ENCODE data around the gene BRAT1.

Gene BRAT1

GRCh38 chr7:2490181-2490651, 65.1 kb downstream of the BRAT1 start:
- Histone ChIP-seq H3K4me2 (ENCODE audit: low read length) (no peak overlapping the region), H3K27me3 (ENCODE audit: control insufficient read depth, low read length) (peaks cover 5% of the 10 kb centered on the region; the same call in 1 of the 2 replicates), H3K36me3 (ENCODE audit: control insufficient read depth, low read length) (no peaks in the 10 kb centered on the region), H3K27ac (ENCODE audit: low read depth, low read length) (no peak overlapping the region), H3K79me2 (ENCODE audit: control insufficient read depth, low read length) (no peaks in the 10 kb centered on the region), H4K20me1 (ENCODE audit: control insufficient read depth, insufficient read depth, low read depth, low read length) (no peaks in the 10 kb centered on the region), H3F3A (ENCODE audit: control insufficient read depth, insufficient read depth) (no peaks in the 10 kb centered on the region), H3K9me3 (ENCODE audit: control insufficient read depth, insufficient read depth, low read length) (no peaks in the 10 kb centered on the region), H3K4me3 (ENCODE audit: low read length) (no peak overlapping the region), H3K9me2 (replicated peaks; ENCODE audit: control insufficient read depth, low read length) (no peaks in the 10 kb centered on the region), H3K4me1 (ENCODE audit: control insufficient read depth, low read length) (no peaks in the 10 kb centered on the region)
- no peak for TF ChIP-seq EZH2phosphoT487 (IDR thresholded peaks at IDR 0.05; ENCODE audit: borderline replicate concordance, low read length)
- TF ChIP-seq, protein P1, sequence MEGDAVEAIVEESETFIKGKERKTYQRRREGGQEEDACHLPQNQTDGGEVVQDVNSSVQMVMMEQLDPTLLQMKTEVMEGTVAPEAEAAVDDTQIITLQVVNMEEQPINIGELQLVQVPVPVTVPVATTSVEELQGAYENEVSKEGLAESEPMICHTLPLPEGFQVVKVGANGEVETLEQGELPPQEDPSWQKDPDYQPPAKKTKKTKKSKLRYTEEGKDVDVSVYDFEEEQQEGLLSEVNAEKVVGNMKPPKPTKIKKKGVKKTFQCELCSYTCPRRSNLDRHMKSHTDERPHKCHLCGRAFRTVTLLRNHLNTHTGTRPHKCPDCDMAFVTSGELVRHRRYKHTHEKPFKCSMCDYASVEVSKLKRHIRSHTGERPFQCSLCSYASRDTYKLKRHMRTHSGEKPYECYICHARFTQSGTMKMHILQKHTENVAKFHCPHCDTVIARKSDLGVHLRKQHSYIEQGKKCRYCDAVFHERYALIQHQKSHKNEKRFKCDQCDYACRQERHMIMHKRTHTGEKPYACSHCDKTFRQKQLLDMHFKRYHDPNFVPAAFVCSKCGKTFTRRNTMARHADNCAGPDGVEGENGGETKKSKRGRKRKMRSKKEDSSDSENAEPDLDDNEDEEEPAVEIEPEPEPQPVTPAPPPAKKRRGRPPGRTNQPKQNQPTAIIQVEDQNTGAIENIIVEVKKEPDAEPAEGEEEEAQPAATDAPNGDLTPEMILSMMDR (IDR thresholded peaks at IDR 0.05; ENCODE audit: low read depth, low read length, poor library complexity, severe bottlenecking) = no peak

GRCh38 chr7:2488681-2489080, 66.6 kb downstream of the BRAT1 start:
- H3K27ac ChIP-seq (ENCODE audit: low read depth, low read length) = no peak overlapping the region
- H3F3A ChIP-seq (ENCODE audit: control insufficient read depth, insufficient read depth) = no peaks in the 10 kb centered on the region

DNA sequence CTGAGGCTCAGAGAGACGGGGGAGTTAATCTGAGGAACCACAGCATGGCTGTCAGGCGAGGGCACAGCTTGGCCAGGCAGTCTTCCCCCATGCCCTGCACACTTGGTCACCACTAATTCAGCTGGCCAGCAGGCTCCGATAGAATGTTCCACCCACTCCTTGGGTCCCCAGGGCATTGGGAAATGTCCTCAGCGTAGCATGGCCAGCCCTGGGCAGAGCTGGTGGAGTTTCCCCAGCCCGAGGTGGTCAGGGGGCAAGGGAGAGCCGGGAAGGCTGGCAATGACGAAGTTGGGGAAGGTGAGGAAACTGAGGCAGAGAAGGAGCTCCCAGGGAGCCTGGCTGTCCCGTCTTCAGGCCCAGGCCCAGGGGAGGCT, 67.1 kb downstream of the BRAT1 start:
- H4K20me1 ChIP-seq (ENCODE audit: control insufficient read depth, insufficient read depth, low read depth, low read length) = no peaks in the 10 kb centered on the region
- no peaks in the 10 kb centered on the region for H3K36me3 ChIP-seq (ENCODE audit: control insufficient read depth, low read length)
- H3K4me2 ChIP-seq (ENCODE audit: low read length) = no peak overlapping the region
- no peaks in the 10 kb centered on the region for H3K4me1 ChIP-seq (ENCODE audit: control insufficient read depth, low read length)
- H3K9me2 ChIP-seq (replicated peaks; ENCODE audit: control insufficient read depth, low read length) = no peaks in the 10 kb centered on the region
- no peak overlapping the region for H3K4me3 ChIP-seq (ENCODE audit: low read length)
- H3K9me3 ChIP-seq (ENCODE audit: control insufficient read depth, insufficient read depth, low read length) = no peaks in the 10 kb centered on the region
- no peaks in the 10 kb centered on the region for H3F3A ChIP-seq (ENCODE audit: control insufficient read depth, insufficient read depth)
- H3K79me2 ChIP-seq (ENCODE audit: control insufficient read depth, low read length) = no peaks in the 10 kb centered on the region
- no peak for TF ChIP-seq EZH2phosphoT487 (IDR thresholded peaks at IDR 0.05; ENCODE audit: borderline replicate concordance, low read length)
- TF ChIP-seq, protein P1 (IDR thresholded peaks at IDR 0.05; ENCODE audit: low read depth, low read length, poor library complexity, severe bottlenecking) = no peak
- no peak overlapping the region for H3K27ac ChIP-seq (ENCODE audit: low read depth, low read length)
- H3K27me3 ChIP-seq (ENCODE audit: control insufficient read depth, low read length) = peaks cover 3% of the 10 kb centered on the region; the same call in 1 of the 2 replicates

More at GRCh38 chr7:2488681-2489080, 66.6 kb downstream of the BRAT1 start:
- Histone ChIP-seq H3K36me3 (ENCODE audit: control insufficient read depth, low read length) (no peaks in the 10 kb centered on the region), H3K4me3 (ENCODE audit: low read length) (no peak overlapping the region), H3K27me3 (ENCODE audit: control insufficient read depth, low read length) (peaks cover 3% of the 10 kb centered on the region; the same call in 1 of the 2 replicates), H3K4me1 (ENCODE audit: control insufficient read depth, low read length) (no peaks in the 10 kb centered on the region), H3K9me2 (replicated peaks; ENCODE audit: control insufficient read depth, low read length) (no peaks in the 10 kb centered on the region), H3K4me2 (ENCODE audit: low read length) (no peak overlapping the region), H4K20me1 (ENCODE audit: control insufficient read depth, insufficient read depth, low read depth, low read length) (no peaks in the 10 kb centered on the region), H3K9me3 (ENCODE audit: control insufficient read depth, insufficient read depth, low read length) (no peaks in the 10 kb centered on the region), H3K79me2 (ENCODE audit: control insufficient read depth, low read length) (no peaks in the 10 kb centered on the region)
- no peak for TF ChIP-seq EZH2phosphoT487 (IDR thresholded peaks at IDR 0.05; ENCODE audit: borderline replicate concordance, low read length)
- TF ChIP-seq, protein P1 (IDR thresholded peaks at IDR 0.05; ENCODE audit: low read depth, low read length, poor library complexity, severe bottlenecking) = no peak

All from DOHH2 (cell line).